WTC11 (cell line): Measurements from ENCODE around the gene CLCN7. TPM values are rescaled to one million over a fixed set of nuclear protein-coding genes. Genes with fewer than 3 reads are reported as not detected.

Source experiments
- ATAC-seq: fragments of 200-7000 bp; cut with Tn5 transposase; 2 replicates; pipeline ENCODE4 v1.10.0; 2021; ENCODE audit warnings: mild to moderate bottlenecking, moderate library complexity
- CTCF ChIA-PET: fragments of 300-600 bp; sonication (Branson Sonifier 250); formaldehyde crosslinking; loops from one replicate; lab custom pipeline; 2021; ENCODE audit warnings: antibody characterized with exemption; lab: Charles Lee
- POLR2A ChIA-PET: fragments of 350-600 bp; sonication (Branson Sonifier 250); formaldehyde crosslinking; loops from one replicate; lab custom pipeline; 2021; ENCODE audit warnings: antibody characterized with exemption; lab: Charles Lee
- DNase-seq: peaks from one replicate; pipeline ENCODE4 v3.0.0; 2021; ENCODE audit warnings: low spot score
- H3K27ac Mint-ChIP-seq: 2 replicates; pipeline ENCODE4 v1.8.0; 2021; ENCODE audit warnings: mixed read lengths
- H3K27me3 Mint-ChIP-seq: 2 replicates; pipeline ENCODE4 v1.8.0; 2021; ENCODE audit warnings: low read depth, mild to moderate bottlenecking, moderate library complexity, mixed read lengths
- H3K36me3 Mint-ChIP-seq: 2 replicates; pipeline ENCODE4 v1.8.0; 2021; ENCODE audit warnings: mixed read lengths
- H3K4me1 Mint-ChIP-seq: 2 replicates; pipeline ENCODE4 v1.8.0; 2022; ENCODE audit warnings: mixed read lengths
- H3K4me3 Mint-ChIP-seq: 2 replicates; pipeline ENCODE4 v1.8.0; 2021; ENCODE audit warnings: mild to moderate bottlenecking, moderate library complexity, mixed read lengths
- H3K9me3 Mint-ChIP-seq: 2 replicates; pipeline ENCODE4 v1.8.0; 2021; ENCODE audit warnings: mixed read lengths
- ELF4 ChIP-seq: sonication (generic); formaldehyde crosslinking; IDR thresholded peaks from 2 replicates; pipeline ENCODE4 v1.8.1; 2022; ENCODE audit warnings: low read depth, mild to moderate bottlenecking, moderate library complexity, missing genetic modification reagents
- GRHL2 ChIP-seq: fragments of 250-450 bp; sonication (Bioruptor Pico); IDR thresholded peaks from 2 replicates; pipeline ENCODE4 v1.8.0; 2022; ENCODE audit warnings: mild to moderate bottlenecking, moderate library complexity; ENCODE audit not compliant: insufficient replicate concordance, severe bottlenecking
- NR1H2 ChIP-seq: sonication (generic); formaldehyde crosslinking; IDR thresholded peaks from 2 replicates; pipeline ENCODE4 v1.9.0; 2021; ENCODE audit warnings: mild to moderate bottlenecking, moderate library complexity, missing genetic modification reagents
- NR2C2 ChIP-seq: sonication (generic); formaldehyde crosslinking; IDR thresholded peaks from 2 replicates; pipeline ENCODE4 v1.8.0; 2022; ENCODE audit warnings: mild to moderate bottlenecking, missing genetic modification reagents
- RORB ChIP-seq: fragments of 250-450 bp; sonication (Bioruptor Pico); IDR thresholded peaks from 2 replicates; pipeline ENCODE4 v1.9.0; 2021; ENCODE audit warnings: mild to moderate bottlenecking
- ZNF138 ChIP-seq: sonication (generic); formaldehyde crosslinking; conservative IDR thresholded peaks from 2 replicates; pipeline ENCODE4 v1.8.1; 2022; ENCODE audit warnings: mild to moderate bottlenecking, moderate library complexity, missing genetic modification reagents
- ZNF416 ChIP-seq: fragments of 250-450 bp; sonication (Bioruptor Pico); IDR thresholded peaks from 2 replicates; pipeline ENCODE4 v1.9.0; 2021; ENCODE audit warnings: mild to moderate bottlenecking, inconsistent platforms
- total RNA-seq: library from RNA; stranded (reverse); gene quantifications from 3 replicates; pipeline ENCODE4 v1.2.3, GENCODE V29; 2021
- TF ChIP-seq, protein P1 (sequence below): sonication (generic); formaldehyde crosslinking; IDR thresholded peaks from 2 replicates; pipeline ENCODE4 v1.8.0; 2023; ENCODE audit warnings: missing genetic modification reagents, mild to moderate bottlenecking, borderline replicate concordance
- TF ChIP-seq, protein P2 (sequence below): sonication (generic); formaldehyde crosslinking; IDR thresholded peaks from 2 replicates; pipeline ENCODE4 v1.8.0; 2022; ENCODE audit warnings: mild to moderate bottlenecking, missing genetic modification reagents
- TF ChIP-seq, protein P3 (sequence below): fragments of 250-450 bp; sonication (Bioruptor Pico); IDR thresholded peaks from 2 replicates; pipeline ENCODE4 v2.1.2; 2022; ENCODE audit warnings: mild to moderate bottlenecking, moderate library complexity
- TF ChIP-seq, protein P4 (sequence below): sonication (generic); formaldehyde crosslinking; IDR thresholded peaks from 2 replicates; pipeline ENCODE4 v1.8.1; 2022; ENCODE audit warnings: low read depth, missing genetic modification reagents, borderline replicate concordance
- TF ChIP-seq, protein P5 (sequence below): fragments of 250-450 bp; sonication (Bioruptor Pico); IDR thresholded peaks from 2 replicates; pipeline ENCODE4 v1.9.0; 2021; ENCODE audit warnings: moderate library complexity, mild to moderate bottlenecking, inconsistent platforms, borderline replicate concordance

The CLCN7 gene
- total RNA-seq, 1 experiment from 2014 or later: 94.1 TPM

DNA sequence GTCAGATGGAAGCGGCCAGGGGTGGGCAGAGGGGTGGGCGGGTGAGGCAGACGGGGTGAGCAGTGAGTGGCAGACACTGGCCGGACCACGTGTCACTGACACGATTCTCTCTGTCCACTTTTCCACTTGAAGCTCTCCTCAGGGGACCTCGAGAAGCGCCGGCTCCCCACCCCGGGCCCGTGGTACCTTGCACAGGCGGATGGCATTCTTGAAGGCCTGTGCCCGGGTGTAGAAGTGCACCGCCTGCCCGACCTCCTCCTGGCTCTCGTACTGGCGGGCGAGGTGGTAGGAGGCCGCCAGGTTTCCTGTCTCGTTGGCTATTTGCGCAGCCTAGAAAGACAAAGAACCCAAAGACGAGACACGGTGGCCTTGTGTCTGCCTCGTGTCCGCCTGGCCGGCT, 49.5 kb upstream of the CLCN7 start (continued):
- TF ChIP-seq, protein P1, sequence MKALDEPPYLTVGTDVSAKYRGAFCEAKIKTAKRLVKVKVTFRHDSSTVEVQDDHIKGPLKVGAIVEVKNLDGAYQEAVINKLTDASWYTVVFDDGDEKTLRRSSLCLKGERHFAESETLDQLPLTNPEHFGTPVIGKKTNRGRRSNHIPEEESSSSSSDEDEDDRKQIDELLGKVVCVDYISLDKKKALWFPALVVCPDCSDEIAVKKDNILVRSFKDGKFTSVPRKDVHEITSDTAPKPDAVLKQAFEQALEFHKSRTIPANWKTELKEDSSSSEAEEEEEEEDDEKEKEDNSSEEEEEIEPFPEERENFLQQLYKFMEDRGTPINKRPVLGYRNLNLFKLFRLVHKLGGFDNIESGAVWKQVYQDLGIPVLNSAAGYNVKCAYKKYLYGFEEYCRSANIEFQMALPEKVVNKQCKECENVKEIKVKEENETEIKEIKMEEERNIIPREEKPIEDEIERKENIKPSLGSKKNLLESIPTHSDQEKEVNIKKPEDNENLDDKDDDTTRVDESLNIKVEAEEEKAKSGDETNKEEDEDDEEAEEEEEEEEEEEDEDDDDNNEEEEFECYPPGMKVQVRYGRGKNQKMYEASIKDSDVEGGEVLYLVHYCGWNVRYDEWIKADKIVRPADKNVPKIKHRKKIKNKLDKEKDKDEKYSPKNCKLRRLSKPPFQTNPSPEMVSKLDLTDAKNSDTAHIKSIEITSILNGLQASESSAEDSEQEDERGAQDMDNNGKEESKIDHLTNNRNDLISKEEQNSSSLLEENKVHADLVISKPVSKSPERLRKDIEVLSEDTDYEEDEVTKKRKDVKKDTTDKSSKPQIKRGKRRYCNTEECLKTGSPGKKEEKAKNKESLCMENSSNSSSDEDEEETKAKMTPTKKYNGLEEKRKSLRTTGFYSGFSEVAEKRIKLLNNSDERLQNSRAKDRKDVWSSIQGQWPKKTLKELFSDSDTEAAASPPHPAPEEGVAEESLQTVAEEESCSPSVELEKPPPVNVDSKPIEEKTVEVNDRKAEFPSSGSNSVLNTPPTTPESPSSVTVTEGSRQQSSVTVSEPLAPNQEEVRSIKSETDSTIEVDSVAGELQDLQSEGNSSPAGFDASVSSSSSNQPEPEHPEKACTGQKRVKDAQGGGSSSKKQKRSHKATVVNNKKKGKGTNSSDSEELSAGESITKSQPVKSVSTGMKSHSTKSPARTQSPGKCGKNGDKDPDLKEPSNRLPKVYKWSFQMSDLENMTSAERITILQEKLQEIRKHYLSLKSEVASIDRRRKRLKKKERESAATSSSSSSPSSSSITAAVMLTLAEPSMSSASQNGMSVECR (CRISPR knock-in tag): no peak
- TF ChIP-seq NR2C2: no peak
- no peak for TF ChIP-seq RORB
- TF ChIP-seq ELF4 (CRISPR knock-in tag): no peak
- TF ChIP-seq, protein P2, sequence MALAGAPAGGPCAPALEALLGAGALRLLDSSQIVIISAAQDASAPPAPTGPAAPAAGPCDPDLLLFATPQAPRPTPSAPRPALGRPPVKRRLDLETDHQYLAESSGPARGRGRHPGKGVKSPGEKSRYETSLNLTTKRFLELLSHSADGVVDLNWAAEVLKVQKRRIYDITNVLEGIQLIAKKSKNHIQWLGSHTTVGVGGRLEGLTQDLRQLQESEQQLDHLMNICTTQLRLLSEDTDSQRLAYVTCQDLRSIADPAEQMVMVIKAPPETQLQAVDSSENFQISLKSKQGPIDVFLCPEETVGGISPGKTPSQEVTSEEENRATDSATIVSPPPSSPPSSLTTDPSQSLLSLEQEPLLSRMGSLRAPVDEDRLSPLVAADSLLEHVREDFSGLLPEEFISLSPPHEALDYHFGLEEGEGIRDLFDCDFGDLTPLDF: no peak

DNA sequence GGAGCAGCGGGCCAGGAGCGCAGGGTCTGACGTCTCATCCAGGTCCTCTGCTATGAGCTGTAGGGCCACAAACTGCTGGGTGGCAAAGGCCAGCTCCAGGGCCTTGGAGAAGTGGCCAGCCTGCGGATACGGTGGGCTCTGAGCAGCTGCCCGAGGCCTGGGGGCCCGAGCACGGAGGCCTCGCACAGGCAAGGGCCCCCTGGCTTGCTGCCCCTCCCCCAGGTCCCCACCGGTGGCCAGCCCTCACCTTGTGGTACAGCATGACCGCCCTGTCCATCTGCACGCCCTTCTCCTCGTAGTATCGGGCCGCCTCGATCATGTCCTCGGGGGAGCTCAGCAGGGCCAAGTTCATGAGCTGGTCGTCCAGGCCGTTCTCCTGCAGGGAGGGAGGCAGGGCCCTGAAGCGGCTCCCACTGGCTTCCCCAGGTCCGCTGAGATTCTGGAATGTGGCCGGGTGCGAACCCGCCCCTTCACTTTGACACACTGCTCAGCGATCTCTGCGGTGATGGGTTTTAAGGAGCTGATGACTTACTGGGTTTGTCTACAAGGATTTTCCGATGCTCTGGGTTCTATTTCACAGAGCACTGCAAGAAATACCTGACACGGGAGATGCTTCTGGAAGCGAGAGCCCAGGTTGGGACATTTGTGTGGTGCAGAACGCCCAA, 48.9 kb upstream of the CLCN7 start:
- H3K4me1 Mint-ChIP-seq: no peaks in the 10 kb centered on the region
- CTCF ChIA-PET: interaction anchor here (0.7 to 2.0 kb wide), 2 partner anchors 15 to 160 kb away, joined by 3 to 6 read pairs; no protein-coding TSS in a partner anchor
- no peaks in the 10 kb centered on the region for H3K27me3 Mint-ChIP-seq
- no peak overlapping the region for H3K27ac Mint-ChIP-seq
- no peak for TF ChIP-seq GRHL2 (CRISPR knock-in tag)
- TF ChIP-seq, protein P1 (CRISPR knock-in tag): no peak
- TF ChIP-seq, protein P3, sequence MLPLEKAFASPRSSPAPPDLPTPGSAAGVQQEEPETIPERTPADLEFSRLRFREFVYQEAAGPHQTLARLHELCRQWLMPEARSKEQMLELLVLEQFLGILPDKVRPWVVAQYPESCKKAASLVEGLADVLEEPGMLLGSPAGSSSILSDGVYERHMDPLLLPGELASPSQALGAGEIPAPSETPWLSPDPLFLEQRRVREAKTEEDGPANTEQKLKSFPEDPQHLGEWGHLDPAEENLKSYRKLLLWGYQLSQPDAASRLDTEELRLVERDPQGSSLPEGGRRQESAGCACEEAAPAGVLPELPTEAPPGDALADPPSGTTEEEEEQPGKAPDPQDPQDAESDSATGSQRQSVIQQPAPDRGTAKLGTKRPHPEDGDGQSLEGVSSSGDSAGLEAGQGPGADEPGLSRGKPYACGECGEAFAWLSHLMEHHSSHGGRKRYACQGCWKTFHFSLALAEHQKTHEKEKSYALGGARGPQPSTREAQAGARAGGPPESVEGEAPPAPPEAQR (CRISPR knock-in tag): no peak
- TF ChIP-seq, protein P4, sequence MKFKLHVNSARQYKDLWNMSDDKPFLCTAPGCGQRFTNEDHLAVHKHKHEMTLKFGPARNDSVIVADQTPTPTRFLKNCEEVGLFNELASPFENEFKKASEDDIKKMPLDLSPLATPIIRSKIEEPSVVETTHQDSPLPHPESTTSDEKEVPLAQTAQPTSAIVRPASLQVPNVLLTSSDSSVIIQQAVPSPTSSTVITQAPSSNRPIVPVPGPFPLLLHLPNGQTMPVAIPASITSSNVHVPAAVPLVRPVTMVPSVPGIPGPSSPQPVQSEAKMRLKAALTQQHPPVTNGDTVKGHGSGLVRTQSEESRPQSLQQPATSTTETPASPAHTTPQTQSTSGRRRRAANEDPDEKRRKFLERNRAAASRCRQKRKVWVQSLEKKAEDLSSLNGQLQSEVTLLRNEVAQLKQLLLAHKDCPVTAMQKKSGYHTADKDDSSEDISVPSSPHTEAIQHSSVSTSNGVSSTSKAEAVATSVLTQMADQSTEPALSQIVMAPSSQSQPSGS: no peak
- no peak for TF ChIP-seq ZNF138 (CRISPR knock-in tag)
- no peak for TF ChIP-seq ZNF416 (CRISPR knock-in tag)
- TF ChIP-seq NR1H2 (CRISPR knock-in tag): no peak
- no peak for TF ChIP-seq RORB
- TF ChIP-seq, protein P5, sequence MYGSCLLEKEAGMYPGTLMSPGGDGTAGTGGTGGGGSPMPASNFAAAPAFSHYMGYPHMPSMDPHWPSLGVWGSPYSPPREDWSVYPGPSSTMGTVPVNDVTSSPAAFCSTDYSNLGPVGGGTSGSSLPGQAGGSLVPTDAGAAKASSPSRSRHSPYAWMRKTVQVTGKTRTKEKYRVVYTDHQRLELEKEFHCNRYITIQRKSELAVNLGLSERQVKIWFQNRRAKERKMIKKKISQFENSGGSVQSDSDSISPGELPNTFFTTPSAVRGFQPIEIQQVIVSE (CRISPR knock-in tag): no peak
- TF ChIP-seq, all 79 proteins: peak for 0
- Mint-ChIP-seq H3K4me3 (no peak overlapping the region), H3K36me3 (no peaks in the 10 kb centered on the region), H3K9me3 (no peaks in the 10 kb centered on the region)
- DNase-seq: no peak
- POLR2A ChIA-PET: no interaction called here
- ATAC-seq: no peak
